ENCODE data around the gene MAP3K20. TPM values are rescaled to one million over a fixed set of nuclear protein-coding genes. Genes with fewer than 3 reads are reported as not detected.
A peak's percentile ranks its signal among the peaks of the same experiment; 100 is the strongest.

The MAP3K20 gene
- total and polyA plus RNA-seq, 2 of the 4 experiments (the other 2 are of a cell fraction), result 27.5 to 84.4 TPM

DNA sequence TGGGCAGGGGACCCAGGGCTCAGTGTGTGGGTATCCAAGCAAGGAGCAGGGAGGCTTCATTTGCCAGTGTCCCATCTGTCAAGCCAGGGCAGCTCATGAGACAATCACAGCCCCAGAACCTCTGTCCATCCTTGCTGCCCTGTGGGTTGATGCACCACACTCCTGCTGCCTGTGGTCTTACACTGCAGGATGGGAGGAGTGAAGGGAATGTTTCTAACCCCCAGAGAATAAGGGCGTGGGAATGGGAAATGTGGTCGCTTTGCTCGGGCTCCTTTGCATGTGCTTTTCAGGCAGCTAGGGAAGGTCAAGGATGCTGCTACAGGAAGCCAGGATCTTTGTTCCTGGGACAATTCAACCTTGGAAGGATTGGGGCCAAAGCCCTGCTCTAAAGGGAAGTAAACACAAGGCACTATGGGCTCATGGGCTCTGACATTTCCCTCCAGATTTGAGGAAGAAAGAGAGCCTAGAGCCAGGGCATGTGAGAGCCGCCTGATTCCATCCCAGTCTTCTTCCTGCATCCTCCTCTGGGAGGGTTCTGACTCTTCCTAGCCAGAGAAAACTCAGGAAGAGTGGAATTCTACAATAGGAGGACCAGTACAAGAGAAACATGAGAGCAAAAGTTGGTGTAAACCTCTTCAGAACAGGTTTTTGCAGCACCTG lies 18.8 kb upstream of the MAP3K20 start:
- WGBS, 2 experiments (ENCODE audit: extremely low coverage in 2 of 2, insufficient read length in 1 of 2), result no CpG with 5 or more reads among the region's 4 CpGs
- dilution Hi-C loops (cut with HindIII; ENCODE audit: low sequenced_read_pairs, unreplicated experiment), result no loop called here

More for the DNA sequence above, 18.8 kb upstream of the MAP3K20 start:
- H4K20me1 ChIP-seq (ENCODE audit: insufficient read depth, low read length), result no peaks in the 10 kb centered on the region
- no peak overlapping the region for H4K5ac ChIP-seq (ENCODE audit: low read depth, low read length)
- in situ Hi-C loops (cut with MboI; ENCODE audit: low sequenced_read_pairs), result no loop called here
- H4K91ac ChIP-seq (ENCODE audit: insufficient read depth, low read depth, low read length), result peak overlapping the region; percentile 64
- H2BK20ac ChIP-seq (ENCODE audit: low read depth, low read length), result peak overlapping the region; percentile 77
- no peaks in the 10 kb centered on the region for H3K79me1 ChIP-seq (ENCODE audit: low read depth in 1 of 2, low read length in 2 of 2)
- DNase-seq (no peak), ATAC-seq (ENCODE audit: low read depth) (no peak)
- TF ChIP-seq RAD21 (IDR thresholded peaks at IDR 0.05; ENCODE audit: low read length) (no peak), POLR2A (IDR thresholded peaks at IDR 0.05; ENCODE audit: low read depth, low read length) (no peak)
- H2AFZ ChIP-seq (replicated peaks; ENCODE audit: low read length, poor library complexity), result no peak overlapping the region
- no peak overlapping the region; the same call in 1 of the 2 replicates for H3K18ac ChIP-seq (ENCODE audit: low read depth, low read length)
- peak overlapping the region; percentile 72 for H3K4ac ChIP-seq (ENCODE audit: low read depth, low read length)
- H3K9ac ChIP-seq (ENCODE audit: low read depth, low read length), result no peak overlapping the region
- no peak overlapping the region for H3K23ac ChIP-seq (ENCODE audit: low read depth, low read length)
- CTCF ChIA-PET, result interaction anchor here (1.6 kb wide), 1 partner anchor 30 kb away, joined by 5 read pairs; no protein-coding TSS in a partner anchor
- H3K27ac ChIP-seq (ENCODE audit: insufficient read depth, low read length), result no peak overlapping the region
- peak overlapping the region; percentile 90 for H2AK5ac ChIP-seq (ENCODE audit: low read depth, low read length)
- no TSS peak for BruUV-seq (replicated peaks)
- H3K14ac ChIP-seq (replicated peaks; ENCODE audit: low read depth, low read length), result peak overlapping the region; percentile 4; the same call in 1 of the 2 replicates
- peak overlapping the region in 1 of 2 experiments; percentile 1; a peak in 1 of 4 replicates for H4K8ac ChIP-seq (ENCODE audit: low read depth in 2 of 2, low read length in 2 of 2)
- H3K56ac ChIP-seq (ENCODE audit: extremely low read depth, insufficient read depth, low read length), result no peak overlapping the region
- no peak overlapping the region for H3K4me3 ChIP-seq (ENCODE audit: insufficient read depth, low read depth, low read length)
- H3K27me3 ChIP-seq (ENCODE audit: control insufficient read depth, insufficient read depth, low read length), result no peaks in the 10 kb centered on the region
- intact Hi-C loops (cut with micrococcal nuclease), result no loop called here
- H2BK120ac ChIP-seq (ENCODE audit: low read depth, low read length), result peak overlapping the region; percentile 54
- H3K36me3 ChIP-seq (ENCODE audit: control insufficient read depth, insufficient read depth, low read length), result no peaks in the 10 kb centered on the region
- H3K4me2 ChIP-seq (ENCODE audit: low read depth, low read length), result no peak overlapping the region
- H2BK5ac ChIP-seq (ENCODE audit: low read depth, low read length, poor library complexity, severe bottlenecking), result peak overlapping the region; percentile 7
- H3K9me3 ChIP-seq (ENCODE audit: control insufficient read depth, insufficient read depth, low read length), result peaks cover 8% of the 10 kb centered on the region
- peak overlapping the region; percentile 87 for H2BK15ac ChIP-seq (ENCODE audit: low read depth, low read length)
- H2AK9ac ChIP-seq (replicated peaks; ENCODE audit: low read depth, low read length, poor library complexity), result no peak overlapping the region
- peaks cover 11% of the 10 kb centered on the region for H3K4me1 ChIP-seq (ENCODE audit: control insufficient read depth, insufficient read depth, low read length)
- POLR2A ChIA-PET (ENCODE audit: unreplicated experiment), result no interaction called here
- H3K9me1 ChIP-seq (ENCODE audit: insufficient read depth, low read length), result peaks cover 4% of the 10 kb centered on the region
